HEK293T (cell line): ENCODE measurements around the gene DNAJC7.

Experiments used
- ARNT ChIP-seq: fragments of 450-650 bp; IDR thresholded peaks from 2 replicates; pipeline ENCODE4 v1.6.1; 2017; ENCODE audit warnings: mild to moderate bottlenecking
- BHLHE40 ChIP-seq: fragments of 450-650 bp; IDR thresholded peaks from 2 replicates; pipeline ENCODE4 v1.6.1; 2016; ENCODE audit warnings: mild to moderate bottlenecking, moderate library complexity, borderline replicate concordance
- FOXA1 ChIP-seq: fragments of 450-650 bp; IDR thresholded peaks from 2 replicates; pipeline ENCODE4 v1.6.1; 2016; ENCODE audit warnings: mild to moderate bottlenecking
- FOXK2 ChIP-seq: fragments of 450-650 bp; IDR thresholded peaks from 2 replicates; pipeline ENCODE4 v1.6.1; 2016; ENCODE audit warnings: mild to moderate bottlenecking
- FOXM1 ChIP-seq: fragments of 450-650 bp; IDR thresholded peaks from 2 replicates; pipeline ENCODE4 v1.6.1; 2017; ENCODE audit warnings: mild to moderate bottlenecking, borderline replicate concordance
- NFRKB ChIP-seq: fragments of 450-650 bp; IDR thresholded peaks from 2 replicates; pipeline ENCODE4 v1.6.1; 2016; ENCODE audit warnings: mild to moderate bottlenecking, moderate library complexity
- SP1 ChIP-seq: fragments of 450-650 bp; IDR thresholded peaks from 2 replicates; pipeline ENCODE4 v1.6.1; 2017

GRCh38 chr17:42053731-42054500 lies 36.7 kb upstream of the DNAJC7 start:
- TF ChIP-seq FOXA1 (no peak), BHLHE40 (no peak), ARNT (no peak), SP1 (no peak), FOXM1 (no peak), NFRKB (no peak), FOXK2 (no peak)
